Panc1 (cell line): ENCODE results near the gene CAPNS1. TPM values are rescaled to one million over a fixed set of nuclear protein-coding genes. Genes with fewer than 3 reads are reported as not detected.

ENCODE experiments used
- ATAC-seq: fragments of 200-7000 bp; cut with Tn5 transposase; 2 replicates; pipeline ENCODE4 v1.9.1; 2020; ENCODE audit warnings: mild to moderate bottlenecking, moderate library complexity
- Bru-seq: library from RNA; stranded (reverse); fragments of 400-500 nt; gene quantifications from one replicate; lab custom pipeline; 2021; lab: Mats Ljungman, UMichigan
- BruChase-seq, 2 experiments: library from RNA; stranded (reverse); fragments of 400-500 nt; gene quantifications; one replicate each; lab custom pipeline; 2021; lab: Mats Ljungman, UMichigan
- BruUV-seq: library from RNA; stranded (reverse); fragments of 400-500 nt; replicated peaks from 2 replicates; lab custom pipeline; 2021; lab: Mats Ljungman, UMichigan
- CTCF ChIA-PET: fragments of 300-600 bp; sonication (Branson Sonifier 250); formaldehyde crosslinking; loops from one replicate; lab custom pipeline; 2022; ENCODE audit warnings: antibody characterized with exemption; lab: Charles Lee
- POLR2A ChIA-PET: fragments of 300-600 bp; sonication (Branson Sonifier 250); formaldehyde crosslinking; loops from one replicate; lab custom pipeline; 2022; ENCODE audit warnings: antibody characterized with exemption; lab: Charles Lee
- DNase-seq: peaks from one replicate; pipeline ENCODE4 v3.0.0-alpha.2; 2010; ENCODE audit warnings: low read depth, low spot score
- H3K27ac ChIP-seq: 2 replicates; pipeline ENCODE4 v1.5.1; 2011; ENCODE audit warnings: mild to moderate bottlenecking, low read length, inconsistent platforms
- H3K27me3 ChIP-seq: fragments of 200-500 bp; sonication (Bioruptor generic); 2 replicates; pipeline ENCODE4 v1.6.0; 2014; ENCODE audit warnings: low read length, inconsistent platforms; ENCODE audit not compliant: control insufficient read depth, insufficient read depth
- H3K36me3 ChIP-seq: fragments of 200-500 bp; sonication (Bioruptor generic); 2 replicates; pipeline ENCODE4 v1.5.1; 2014; ENCODE audit warnings: inconsistent platforms, mild to moderate bottlenecking, low read length, moderate library complexity; ENCODE audit not compliant: control insufficient read depth, insufficient read depth
- H3K4me1 ChIP-seq: 2 replicates; pipeline ENCODE4 v1.5.1; 2011; ENCODE audit warnings: inconsistent platforms, mild to moderate bottlenecking, low read length, moderate library complexity; ENCODE audit not compliant: control insufficient read depth, insufficient read depth
- H3K4me3 ChIP-seq, 2 experiments: 2 replicates each; pipeline ENCODE4 v1.5.1; 2011 to 2012; ENCODE audit warnings: low read depth in 2 of 2, low read length in 2 of 2, mild to moderate bottlenecking in 2 of 2, inconsistent platforms in 1 of 2, moderate library complexity in 1 of 2
- H3K9me3 ChIP-seq: fragments of 200-500 bp; sonication (Bioruptor generic); 2 replicates; pipeline ENCODE4 v1.5.1; 2014; ENCODE audit warnings: low read depth, mild to moderate bottlenecking, inconsistent platforms, low read length, moderate library complexity; ENCODE audit not compliant: control insufficient read depth, insufficient read depth
- CTCF ChIP-seq: fragments of 450-650 bp; IDR thresholded peaks from 2 replicates; pipeline ENCODE4 v1.5.1; 2017; ENCODE audit warnings: mild to moderate bottlenecking
- POLR2AphosphoS5 ChIP-seq: IDR thresholded peaks from 2 replicates; pipeline ENCODE4 v1.6.1; 2012; ENCODE audit warnings: mild to moderate bottlenecking, low read depth, low read length, moderate library complexity
- REST ChIP-seq, 2 experiments: IDR thresholded peaks; 2 replicates each; pipeline ENCODE4 v1.6.1; 2011 to 2012; ENCODE audit warnings: low read depth in 2 of 2, control low read depth in 1 of 2, low read length in 1 of 2, mild to moderate bottlenecking in 1 of 2, moderate library complexity in 1 of 2; ENCODE audit not compliant: insufficient read depth in 1 of 2
- SIN3A ChIP-seq: IDR thresholded peaks from 2 replicates; pipeline ENCODE4 v1.6.1; 2012; ENCODE audit warnings: low read depth, mild to moderate bottlenecking, low read length, moderate library complexity, borderline replicate concordance; ENCODE audit not compliant: insufficient read depth
- TCF7L2 ChIP-seq: IDR thresholded peaks from 2 replicates; pipeline ENCODE4 v1.6.1; 2011; ENCODE audit warnings: mild to moderate bottlenecking, low read depth, low read length, inconsistent platforms
- in situ Hi-C: cut with HindIII; loops from 2 replicates; pipeline ENCODE4 v1.10.0; 2016; ENCODE audit warnings: low sequenced_read_pairs, low pct_unique_long_range_greater_than_20kb
- intact Hi-C: fragments of 100-400 bp; cut with micrococcal nuclease; formaldehyde crosslinking; loops from one replicate; pipeline ENCODE4 v1.10.0; 2022; ENCODE audit not compliant: unreplicated experiment
- long read RNA-seq: library from polyadenylated mRNA; unstranded; transcript quantifications from one replicate; pipeline ENCODE4 v2.0.0, GENCODE V29; 2021; ENCODE audit not compliant: unreplicated experiment
- polyA plus RNA-seq: library from polyadenylated mRNA; unstranded; fragments of >200 nt; gene quantifications from one replicate; pipeline ENCODE4 v1.2.1, GENCODE V29; 2012; ENCODE audit warnings: missing spikeins; ENCODE audit not compliant: insufficient read length
- total RNA-seq: library from RNA; stranded (reverse); gene quantifications from one replicate; pipeline ENCODE4 v1.2.1, GENCODE V29; 2021; ENCODE audit not compliant: unreplicated experiment

The CAPNS1 gene
- total RNA-seq (1,158 TPM), Bru-seq, nascent RNA (percentile 91 among the genes with signal in this experiment), BruChase-seq, experiment 1, labeled RNA remaining after a 2-hour chase (percentile 90 among the genes with signal in this experiment), BruChase-seq, experiment 2, labeled RNA remaining after a 6-hour chase (percentile 95 among the genes with signal in this experiment)
- 2,031 TPM for polyA plus RNA-seq
- long read RNA-seq, transcript CAPNS1-201 (11 exons, 1,918 nt): major isoform, 114 of 329 reads
- long read RNA-seq, partial matches to known transcripts: 180 of 329 reads
- long read RNA-seq, other reads (novel, unspliced or antisense): 34 of 329 reads

- DNase-seq (peak; percentile 90), ATAC-seq (peak; percentile 85)
- ChIA-PET CTCF (interaction anchor here (1.5 kb wide), 1 partner anchor 12 kb away, joined by 3 read pairs; no protein-coding TSS in a partner anchor), POLR2A (interaction anchor here (0.6 kb wide), 1 partner anchor 70 kb away, joined by 5 read pairs; no protein-coding TSS in a partner anchor)
- Histone ChIP-seq H3K36me3 (peaks cover 9% of the 10 kb centered on the region), H3K4me3 (peak within 1 kb of the TSS; percentile 75 to 96), H3K9me3 (no peaks in the 10 kb centered on the region), H3K4me1 (peaks cover 22% of the 10 kb centered on the region), H3K27me3 (no peaks in the 10 kb centered on the region), H3K27ac (peak within 1 kb of the TSS; percentile 97)
- in situ Hi-C loops (no loop called here), intact Hi-C loops (no loop called here)
- no TSS peak for BruUV-seq
- TF ChIP-seq TCF7L2 (0 out of 2 replicates have a peak, but pooled peaks have one; percentile 43), POLR2AphosphoS5 (peak; percentile 94), SIN3A (peak; percentile 91; the same call in 1 of the 2 replicates), REST (IDR thresholded peaks at IDR 0.05; ENCODE audit: insufficient read depth in 1 of 2, low read depth in 2 of 2, low read length in 1 of 2) (peak in 1 of 2 experiments; percentile 50; a peak in 1 of 4 replicates), CTCF (no peak)
These were observed at the start of gene CAPNS1 for GRCh38 chr19:36139473-36140303. CAPNS1 (plus strand) TSS chr19:36140066; CDS start chr19:36141012, 946 bp downstream.

- Histone ChIP-seq H3K36me3 (peaks cover 20% of the 10 kb centered on the region), H3K27ac (no peak overlapping the region), H3K4me1 (no peaks in the 10 kb centered on the region), H3K9me3 (no peaks in the 10 kb centered on the region), H3K27me3 (no peaks in the 10 kb centered on the region), H3K4me3 (no peak overlapping the region)
- in situ Hi-C loops: no loop called here
- TF ChIP-seq REST (IDR thresholded peaks at IDR 0.05; ENCODE audit: insufficient read depth in 1 of 2, low read depth in 2 of 2, low read length in 1 of 2) (no peak), POLR2AphosphoS5 (no peak), SIN3A (no peak), CTCF (no peak), TCF7L2 (no peak)
- DNase-seq (no peak), ATAC-seq (peak; percentile 8; the same call in 1 of the 2 replicates)
- POLR2A ChIA-PET: no interaction called here
- intact Hi-C loops: no loop called here
- no TSS peak for BruUV-seq
- CTCF ChIA-PET: no interaction called here
These were observed 48.8 kb upstream of the CAPNS1 start for GRCh38 chr19:36090910-36091695.
